IPS-20b (cell line): ENCODE measurements around the gene NMNAT3.

Experiments
- H3K27ac ChIP-seq: one replicate; pipeline ENCODE4 v1.5.1; 2013; ENCODE audit warnings: low read length
- H3K27me3 ChIP-seq: 2 replicates; pipeline ENCODE4 v1.6.1; 2013; ENCODE audit warnings: mild to moderate bottlenecking, low read length, inconsistent platforms; ENCODE audit not compliant: insufficient read depth
- H3K36me3 ChIP-seq: 2 replicates; pipeline ENCODE4 v1.6.1; 2013; ENCODE audit warnings: low read depth, mild to moderate bottlenecking, inconsistent platforms, low read length, moderate library complexity; ENCODE audit not compliant: insufficient read depth
- H3K4me1 ChIP-seq: 2 replicates; pipeline ENCODE4 v1.6.1; 2013; ENCODE audit warnings: mild to moderate bottlenecking, control low read depth, inconsistent platforms, low read length, moderate library complexity; ENCODE audit not compliant: insufficient read depth
- H3K4me3 ChIP-seq: 2 replicates; pipeline ENCODE4 v1.5.1; 2013; ENCODE audit warnings: mild to moderate bottlenecking, low read length, inconsistent platforms
- H3K9ac ChIP-seq: 2 replicates; pipeline ENCODE4 v1.6.1; 2013; ENCODE audit warnings: low read depth, mild to moderate bottlenecking, inconsistent platforms, low read length, moderate library complexity
- H3K9me3 ChIP-seq: 2 replicates; pipeline ENCODE4 v1.6.1; 2013; ENCODE audit warnings: mild to moderate bottlenecking, low read depth, low read length, inconsistent platforms; ENCODE audit not compliant: insufficient read depth

The NMNAT3 gene

GRCh38 chr3:139677388-139678155 lies at the start of gene NMNAT3:
NMNAT3 (minus strand) TSS chr3:139677972; CDS start chr3:139627724, 50,248 bp downstream.
- no peaks in the 10 kb centered on the region for H3K9me3 ChIP-seq
- H3K4me3 ChIP-seq = peak within 1 kb of the TSS; percentile 68
- peak within 1 kb of the TSS; percentile 51; the same call in 1 of the 2 replicates for H3K9ac ChIP-seq
- no peak within 1 kb of the TSS for H3K27ac ChIP-seq
- H3K4me1 ChIP-seq = peaks cover 17% of the 10 kb centered on the region; the same call in 1 of the 2 replicates
- H3K27me3 ChIP-seq = peaks cover 64% of the 10 kb centered on the region
- H3K36me3 ChIP-seq = no peaks in the 10 kb centered on the region

- Histone ChIP-seq H3K27ac (no peak overlapping the region), H3K9me3 (no peaks in the 10 kb centered on the region), H3K4me1 (peaks cover 16% of the 10 kb centered on the region; the same call in 1 of the 2 replicates), H3K27me3 (no peaks in the 10 kb centered on the region), H3K36me3 (no peaks in the 10 kb centered on the region), H3K4me3 (0 out of 2 replicates have a peak overlapping the region, but pooled peaks have one; percentile 11), H3K9ac (no peak overlapping the region)
These were observed 43.6 kb upstream of the NMNAT3 start for GRCh38 chr3:139721370-139721769.

GRCh38 chr3:139718415-139718814 lies 40.6 kb upstream of the NMNAT3 start:
- Histone ChIP-seq H3K27me3 (no peaks in the 10 kb centered on the region), H3K9me3 (no peaks in the 10 kb centered on the region), H3K4me1 (peaks cover 16% of the 10 kb centered on the region; the same call in 1 of the 2 replicates), H3K36me3 (no peaks in the 10 kb centered on the region), H3K9ac (no peak overlapping the region), H3K27ac (no peak overlapping the region), H3K4me3 (no peak overlapping the region)

- no peak overlapping the region for H3K27ac ChIP-seq
These were observed 39.2 kb upstream of the NMNAT3 start for GRCh38 chr3:139716908-139717485.

GRCh38 chr3:139715743-139716360 lies 38.1 kb upstream of the NMNAT3 start:
- Histone ChIP-seq H3K4me1 (peaks cover 2% of the 10 kb centered on the region; the same call in 1 of the 2 replicates), H3K9me3 (no peaks in the 10 kb centered on the region), H3K27ac (no peak overlapping the region), H3K9ac (no peak overlapping the region), H3K4me3 (no peak overlapping the region), H3K27me3 (no peaks in the 10 kb centered on the region), H3K36me3 (no peaks in the 10 kb centered on the region)

More at GRCh38 chr3:139716908-139717485, 39.2 kb upstream of the NMNAT3 start:
- no peaks in the 10 kb centered on the region for H3K36me3 ChIP-seq
- no peaks in the 10 kb centered on the region for H3K9me3 ChIP-seq
- H3K9ac ChIP-seq = no peak overlapping the region
- no peak overlapping the region for H3K4me3 ChIP-seq
- H3K27me3 ChIP-seq = no peaks in the 10 kb centered on the region
- H3K4me1 ChIP-seq = peaks cover 12% of the 10 kb centered on the region; the same call in 1 of the 2 replicates

GRCh38 chr3:139715166-139715565 lies 37.4 kb upstream of the NMNAT3 start:
- no peaks in the 10 kb centered on the region for H3K9me3 ChIP-seq
- H3K27ac ChIP-seq = no peak overlapping the region
- H3K4me1 ChIP-seq = no peaks in the 10 kb centered on the region
- no peak overlapping the region for H3K9ac ChIP-seq
- no peak overlapping the region for H3K4me3 ChIP-seq
- H3K27me3 ChIP-seq = no peaks in the 10 kb centered on the region
- no peaks in the 10 kb centered on the region for H3K36me3 ChIP-seq

GRCh38 chr3:139710212-139710611 lies 32.4 kb upstream of the NMNAT3 start:
- H3K9ac ChIP-seq = no peak overlapping the region
- no peak overlapping the region for H3K27ac ChIP-seq
- H3K4me3 ChIP-seq = no peak overlapping the region
- no peaks in the 10 kb centered on the region for H3K4me1 ChIP-seq
- H3K36me3 ChIP-seq = no peaks in the 10 kb centered on the region
- no peaks in the 10 kb centered on the region for H3K9me3 ChIP-seq
- H3K27me3 ChIP-seq = no peaks in the 10 kb centered on the region

GRCh38 chr3:139705631-139706030 lies 27.9 kb upstream of the NMNAT3 start:
- Histone ChIP-seq H3K4me1 (no peaks in the 10 kb centered on the region), H3K36me3 (no peaks in the 10 kb centered on the region), H3K27me3 (no peaks in the 10 kb centered on the region), H3K27ac (no peak overlapping the region), H3K9ac (no peak overlapping the region), H3K4me3 (no peak overlapping the region), H3K9me3 (no peaks in the 10 kb centered on the region)

- no peaks in the 10 kb centered on the region for H3K9me3 ChIP-seq
These were observed 18.5 kb upstream of the NMNAT3 start for GRCh38 chr3:139696314-139696604.

GRCh38 chr3:139695426-139696313 lies 17.9 kb upstream of the NMNAT3 start:
- no peak overlapping the region for H3K4me3 ChIP-seq
- H3K36me3 ChIP-seq = no peaks in the 10 kb centered on the region
- H3K4me1 ChIP-seq = no peaks in the 10 kb centered on the region
- H3K27ac ChIP-seq = no peak overlapping the region
- H3K9me3 ChIP-seq = no peaks in the 10 kb centered on the region
- no peaks in the 10 kb centered on the region; the same call in 1 of the 2 replicates for H3K27me3 ChIP-seq
- H3K9ac ChIP-seq = no peak overlapping the region

More at GRCh38 chr3:139696314-139696604, 18.5 kb upstream of the NMNAT3 start:
- Histone ChIP-seq H3K4me1 (no peaks in the 10 kb centered on the region), H3K36me3 (no peaks in the 10 kb centered on the region), H3K9ac (no peak overlapping the region), H3K4me3 (no peak overlapping the region), H3K27me3 (no peaks in the 10 kb centered on the region; the same call in 1 of the 2 replicates), H3K27ac (no peak overlapping the region)

- H3K9me3 ChIP-seq = no peaks in the 10 kb centered on the region
- no peaks in the 10 kb centered on the region for H3K36me3 ChIP-seq
- H3K4me3 ChIP-seq = no peak overlapping the region
- no peak overlapping the region for H3K9ac ChIP-seq
- H3K4me1 ChIP-seq = no peaks in the 10 kb centered on the region
- no peak overlapping the region for H3K27ac ChIP-seq
- H3K27me3 ChIP-seq = no peaks in the 10 kb centered on the region; the same call in 1 of the 2 replicates
These were observed 17.2 kb upstream of the NMNAT3 start for GRCh38 chr3:139695007-139695406.
